ENCODE data around the gene FGR.
"Not testable (repeated sequence)": the region's sequence is repeated elsewhere in the genome, so short reads cannot be mapped to it uniquely, and the experiment has no call there.

The FGR gene

DNA sequence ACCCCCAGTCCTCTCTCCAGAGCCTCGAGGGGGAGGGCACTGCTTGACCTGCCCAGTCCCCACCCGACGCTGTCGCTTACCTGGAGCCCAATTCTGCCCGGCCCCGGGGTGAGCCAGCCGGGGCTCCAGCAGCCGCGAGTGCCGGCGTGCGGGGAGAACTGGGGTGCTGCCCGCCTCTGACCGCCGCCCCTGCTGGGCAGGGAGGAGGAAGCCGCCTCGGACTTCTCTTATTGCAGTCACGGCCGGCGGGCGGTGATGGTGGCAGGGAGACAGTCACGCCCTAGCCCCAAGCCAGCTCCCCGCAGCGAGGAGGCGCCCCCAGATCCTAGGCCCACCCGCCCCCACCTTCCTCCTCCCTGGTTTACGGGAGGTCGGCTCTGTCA is at the start of gene FGR:
TSS of gene FGR (minus strand) at position 201 of the 383 bp plus-strand sequence. CDS start 11,269 bp downstream, outside the sequence.
- DNase-seq (ENCODE audit: low read depth in 2 of 2), result no peak

GRCh38 chr1:27684176-27684575 is 49.2 kb upstream of the FGR start:
- no peak for DNase-seq (ENCODE audit: low read depth in 2 of 2)

- DNase-seq (ENCODE audit: low read depth in 2 of 2), result no peak
Measured at GRCh38 chr1:27682351-27682944, 47.5 kb upstream of the FGR start.

DNA sequence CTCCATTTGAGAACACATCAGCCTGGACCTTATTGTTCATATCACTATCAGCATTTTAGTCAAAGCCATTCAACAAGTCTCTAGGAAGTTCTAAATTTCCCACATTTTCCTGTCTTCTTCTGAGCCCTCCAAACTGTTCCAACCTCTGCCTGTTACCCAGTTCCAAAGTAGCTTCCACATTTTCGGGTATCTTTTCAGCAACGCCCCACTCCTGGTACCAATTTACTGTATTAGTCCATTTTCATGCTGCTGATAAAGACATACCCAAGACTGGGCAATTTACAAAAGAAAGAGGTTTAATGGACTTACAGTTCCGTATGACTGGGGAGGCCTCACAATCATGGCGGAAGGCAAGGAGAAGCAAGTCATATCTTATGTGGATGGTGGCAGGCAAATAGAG is 46.6 kb upstream of the FGR start:
- not testable (repeated sequence) for DNase-seq (ENCODE audit: low read depth in 2 of 2)

GRCh38 chr1:27680225-27680791 is 45.3 kb upstream of the FGR start:
- not testable (repeated sequence) for DNase-seq (ENCODE audit: low read depth in 2 of 2)

DNA sequence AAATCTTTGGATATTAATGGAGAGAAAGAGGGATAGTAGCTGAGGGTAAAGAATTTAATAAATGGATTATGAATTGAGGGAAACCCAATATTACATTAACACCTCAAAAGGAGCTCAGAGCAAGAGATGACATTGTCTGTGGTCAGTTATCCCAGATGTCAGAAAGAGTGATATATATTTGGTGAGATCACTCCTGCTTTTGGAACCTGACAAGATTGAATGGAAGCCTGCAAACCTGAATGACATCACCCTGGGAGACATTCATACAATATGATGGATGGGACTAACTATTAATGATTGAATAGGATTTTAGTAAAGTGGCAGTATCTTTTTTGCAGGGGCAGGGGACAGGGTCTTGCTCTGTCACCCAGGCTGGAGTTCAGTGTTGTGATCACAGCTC is 43.8 kb upstream of the FGR start:
- no peak for DNase-seq (ENCODE audit: low read depth in 2 of 2)

DNA sequence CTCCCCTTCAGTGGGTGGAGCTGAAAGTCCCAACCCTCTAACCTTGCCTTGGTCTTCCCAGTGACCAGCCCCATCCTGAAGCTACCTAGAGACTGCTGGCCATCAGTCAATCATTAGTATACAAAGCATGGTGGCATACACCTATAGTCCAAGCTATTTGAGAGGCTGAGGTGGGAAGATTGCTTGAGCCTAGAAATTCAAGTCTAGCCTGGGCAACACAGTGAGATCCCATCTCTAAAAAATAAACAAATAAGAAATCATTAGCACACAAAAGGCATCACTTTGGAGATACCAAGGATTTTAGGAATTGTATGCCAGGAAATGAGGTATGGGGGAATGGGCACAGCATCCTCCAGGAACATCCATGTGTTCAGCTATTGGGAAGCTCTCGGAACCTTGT is 41.4 kb upstream of the FGR start:
- DNase-seq (ENCODE audit: low read depth in 2 of 2), result no peak

GRCh38 chr1:27672750-27673112 is 37.7 kb upstream of the FGR start:
- DNase-seq (ENCODE audit: low read depth in 2 of 2), result no peak

GRCh38 chr1:27671964-27672749 is 37.2 kb upstream of the FGR start, which contains the start of gene IFI6:
Gene IFI6, minus strand, starts transcription at chr1:27672192. Its CDS starts 2,878 bp downstream, at chr1:27669314.
- peak; percentile 48 to 73 for DNase-seq (ENCODE audit: low read depth in 2 of 2)

- no peak for DNase-seq (ENCODE audit: low read depth in 2 of 2)
Measured at GRCh38 chr1:27669876-27670275, 34.9 kb upstream of the FGR start.

DNA sequence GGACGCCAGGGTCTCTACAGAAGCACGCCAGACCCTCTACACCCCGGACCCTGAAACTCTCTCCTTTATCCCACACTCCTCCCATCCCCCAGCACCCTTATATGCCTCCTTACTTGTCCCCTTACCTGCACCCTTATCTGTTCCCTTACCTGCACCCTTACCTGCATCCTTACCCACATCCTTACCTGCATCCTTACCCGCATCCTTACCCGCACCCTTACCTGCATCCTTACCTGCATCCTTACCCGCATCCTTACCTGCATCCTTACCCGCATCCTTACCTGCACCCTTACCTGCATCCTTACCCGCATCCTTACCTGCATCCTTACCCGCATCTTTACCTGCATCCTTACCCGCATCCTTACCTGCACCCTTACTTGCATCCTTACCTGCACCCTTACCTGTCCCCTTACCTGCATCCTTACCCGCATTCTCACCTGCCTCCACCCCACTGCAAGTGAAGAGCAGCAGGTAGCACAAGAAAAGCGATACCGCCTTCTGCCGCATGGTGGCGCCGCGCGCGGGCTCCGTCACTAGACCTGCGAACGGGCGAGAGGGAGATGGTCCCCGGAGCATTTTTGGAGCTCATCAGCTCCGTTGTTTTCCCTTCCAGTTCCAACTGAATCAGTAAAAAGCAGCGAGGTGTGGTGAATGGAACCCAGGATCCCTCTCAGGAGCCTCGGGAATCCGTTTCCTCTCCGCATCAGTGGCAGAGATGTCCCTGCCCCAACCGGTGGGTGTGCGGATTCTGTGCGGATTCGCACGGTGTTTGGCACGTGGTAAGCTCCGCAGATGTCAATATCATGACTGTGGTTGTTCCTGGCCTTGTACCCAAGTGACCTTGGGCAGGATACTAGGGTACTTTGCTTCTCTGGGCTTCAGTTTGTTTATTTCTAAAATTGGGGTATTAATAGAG is 34.1 kb upstream of the FGR start:
- DNase-seq (ENCODE audit: low read depth in 2 of 2), result peak; percentile 82 to 93

DNA sequence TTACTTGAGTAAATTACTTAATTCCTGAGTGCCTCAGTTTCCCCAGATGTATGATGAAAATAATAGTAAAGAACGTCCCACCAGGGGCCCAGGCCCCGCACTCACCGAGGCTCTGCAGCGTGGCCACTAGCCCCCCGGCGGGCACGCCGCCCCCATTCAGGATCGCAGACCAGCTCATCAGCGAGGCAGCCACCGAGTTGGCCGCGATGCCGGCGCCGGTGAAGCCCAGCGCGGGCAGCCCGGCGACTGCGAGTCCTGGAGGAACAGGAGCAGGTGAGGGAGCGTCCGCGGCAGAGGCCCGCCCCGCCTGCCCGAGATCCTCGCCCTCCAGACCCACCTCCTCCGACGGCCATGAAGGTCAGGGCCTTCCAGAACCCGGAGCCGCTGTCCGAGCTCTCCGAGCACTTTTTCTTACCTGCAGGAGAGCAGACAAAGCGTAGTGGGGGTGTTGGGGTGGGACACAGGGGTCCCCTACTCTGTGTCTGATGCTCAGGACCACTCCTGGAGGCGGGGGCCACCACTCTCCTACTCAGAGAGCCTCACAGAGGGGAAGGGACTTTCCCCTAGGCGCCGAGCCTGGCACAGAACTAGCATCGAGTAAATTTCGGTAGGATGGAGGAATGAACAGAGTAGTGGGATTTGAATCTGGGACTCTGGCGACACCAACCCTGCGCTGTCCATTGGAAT is 33.3 kb upstream of the FGR start:
- no peak for DNase-seq (ENCODE audit: low read depth in 2 of 2)

DNA sequence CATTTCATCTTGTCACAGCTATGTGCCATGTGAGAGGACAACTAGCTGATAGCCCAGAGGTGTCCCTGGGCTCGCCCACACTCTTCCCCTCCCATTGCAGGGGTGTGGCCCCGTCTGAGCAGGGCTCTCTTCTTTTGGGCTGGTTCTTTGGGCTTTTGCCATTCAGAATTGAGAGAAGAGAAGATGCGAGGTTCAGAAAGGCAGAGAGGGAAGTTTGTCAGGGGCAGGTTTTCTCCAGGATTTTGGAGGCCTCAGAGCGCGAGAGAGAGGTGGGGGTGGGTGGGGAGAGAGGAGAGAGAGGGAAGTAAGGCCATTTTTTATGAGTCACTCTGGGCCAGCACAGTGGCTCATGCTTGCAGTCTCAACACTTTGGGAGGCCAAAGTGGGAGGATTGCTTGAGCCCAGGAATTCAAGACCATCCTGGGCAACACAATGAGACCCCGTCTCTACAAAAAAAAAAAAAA is 31.8 kb upstream of the FGR start:
- DNase-seq (ENCODE audit: low read depth in 2 of 2), result no peak

GRCh38 chr1:27666294-27666693 is 31.3 kb upstream of the FGR start:
- DNase-seq (ENCODE audit: low read depth in 2 of 2), result no peak

GRCh38 chr1:27665016-27665651 is 30.1 kb upstream of the FGR start:
- DNase-seq (ENCODE audit: low read depth in 2 of 2), result no peak

- no peak for DNase-seq (ENCODE audit: low read depth in 2 of 2)
Measured at GRCh38 chr1:27664291-27664690, 29.3 kb upstream of the FGR start.

DNA sequence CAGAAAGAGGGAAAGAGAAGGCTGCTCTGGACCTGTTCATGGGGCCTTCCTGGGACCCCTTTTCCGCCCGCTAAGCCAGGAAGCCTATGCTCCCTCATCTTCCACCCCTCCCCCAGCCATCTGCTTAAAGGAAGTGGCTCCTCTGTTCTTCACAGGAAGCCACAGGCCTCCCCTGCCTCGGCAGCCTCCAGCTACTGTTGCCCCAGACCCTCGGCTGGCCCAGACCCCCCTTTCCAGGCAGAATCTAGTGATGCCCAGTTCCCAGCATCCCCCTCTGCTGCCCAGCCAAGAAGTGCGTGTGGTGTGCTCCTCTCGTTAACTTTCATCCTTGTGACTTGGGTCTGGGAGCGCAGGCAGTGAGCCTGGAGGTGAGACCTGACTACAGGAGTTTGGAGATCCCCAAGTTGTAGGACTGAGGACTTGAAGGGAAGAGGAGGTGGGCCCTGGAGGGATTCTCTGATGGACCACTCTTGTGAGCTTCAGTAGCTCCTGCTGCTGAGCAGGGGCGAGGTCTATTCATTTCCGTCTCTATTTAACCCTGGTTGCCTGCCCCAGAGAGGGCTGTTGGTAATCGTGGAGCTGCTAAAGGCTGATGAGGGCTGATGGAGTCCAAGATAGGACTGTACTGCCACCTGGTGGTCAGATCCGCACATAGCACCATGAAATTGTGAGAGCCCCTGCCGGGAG is 27.9 kb upstream of the FGR start:
- peak; percentile 78 to 93 for DNase-seq (ENCODE audit: low read depth in 2 of 2)

GRCh38 chr1:27662261-27662660 is 27.3 kb upstream of the FGR start:
- DNase-seq (ENCODE audit: low read depth in 2 of 2), result no peak

DNA sequence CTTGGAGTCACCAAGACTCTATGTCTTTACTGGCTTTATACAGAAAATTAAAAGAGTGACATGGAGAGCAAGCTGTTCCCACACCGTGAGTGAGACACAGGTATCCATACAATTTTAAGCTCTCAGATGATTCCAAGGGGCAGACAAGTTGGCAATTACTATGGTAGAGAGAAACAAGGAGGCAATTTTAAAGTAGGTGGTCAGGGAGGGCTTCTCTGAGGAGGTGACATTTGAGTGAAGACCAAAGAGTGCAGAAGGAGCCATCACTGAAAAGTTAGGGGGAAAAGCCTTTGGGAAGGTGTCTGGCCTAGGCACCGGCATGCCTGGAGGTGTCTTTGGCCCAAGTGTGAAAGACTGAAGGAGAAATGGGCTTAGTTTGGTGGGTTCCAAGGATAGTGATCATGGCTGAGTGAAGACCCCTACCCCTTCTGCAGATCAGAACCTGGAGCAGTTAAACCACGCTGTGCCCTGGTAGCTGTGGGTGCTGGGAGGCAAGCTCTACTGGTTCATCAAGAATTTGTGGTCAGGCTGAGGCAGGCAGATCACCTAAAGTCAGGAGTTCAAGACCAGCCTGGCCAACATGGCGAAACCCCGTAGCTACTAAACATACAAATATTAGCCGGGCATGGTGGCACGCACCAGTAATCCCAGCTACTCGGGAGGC is 26.6 kb upstream of the FGR start:
- no peak for DNase-seq (ENCODE audit: low read depth in 2 of 2)

Measured in stimulated activated CD4-positive, alpha-beta T cell treated with anti-CD3 and anti-CD28 coated beads, Interleukin-4, amount 100 ng/mL, for 48 hours (primary cell).